H1 (cell line): Measurements from ENCODE around the gene YOD1. TPM values are rescaled to one million over a fixed set of nuclear protein-coding genes. Genes with fewer than 3 reads are reported as not detected.

Source experiments
- CTCF ChIA-PET: fragments of 300-600 bp; sonication (Branson Sonifier 250); formaldehyde crosslinking; loops from one replicate; lab custom pipeline; 2021; ENCODE audit not compliant: partially characterized antibody; lab: Charles Lee
- POLR2A ChIA-PET: fragments of 300-600 bp; sonication (Branson Sonifier 250); formaldehyde crosslinking; loops from one replicate; lab custom pipeline; 2021; ENCODE audit warnings: inconsistent platforms; ENCODE audit not compliant: partially characterized antibody; lab: Charles Lee
- DNase-seq, 2 experiments: peaks; one replicate each; pipeline versions ENCODE4 v3.0.0 to v3.0.0-alpha.2; 2010 to 2022; ENCODE audit warnings: low spot score in 2 of 2, low read depth in 1 of 2, mixed read lengths in 1 of 2
- FAIRE-seq: peaks from 2 replicates; lab custom pipeline; 2011; peaks lifted over from hg19 to GRCh38; lab: Jason Lieb, UNC
- H2AFZ ChIP-seq: 2 replicates; pipeline ENCODE4 v1.8.1; 2012; ENCODE audit warnings: low read length, inconsistent platforms
- H2AK5ac ChIP-seq: 2 replicates; pipeline ENCODE4 v1.6.1; 2013; ENCODE audit warnings: low read depth, low read length
- H2BK120ac ChIP-seq: replicated peaks from 2 replicates; pipeline ENCODE3; 2013; ENCODE audit warnings: low read depth, low read length, inconsistent platforms
- H2BK12ac ChIP-seq: 2 replicates; pipeline ENCODE4 v1.6.1; 2013; ENCODE audit warnings: low read depth, low read length
- H2BK15ac ChIP-seq: 2 replicates; pipeline ENCODE4 v1.6.1; 2013; ENCODE audit warnings: low read length
- H2BK20ac ChIP-seq: 2 replicates; pipeline ENCODE4 v1.6.1; 2013; ENCODE audit warnings: low read length
- H2BK5ac ChIP-seq: 2 replicates; pipeline ENCODE4 v1.6.1; 2013; ENCODE audit warnings: low read depth, low read length
- H3K14ac ChIP-seq: 2 replicates; pipeline ENCODE4 v1.6.1; 2013; ENCODE audit warnings: inconsistent platforms; ENCODE audit not compliant: insufficient read length
- H3K18ac ChIP-seq: 2 replicates; pipeline ENCODE4 v1.6.1; 2013; ENCODE audit warnings: low read length; ENCODE audit errors: extremely low read depth
- H3K23ac ChIP-seq: 2 replicates; pipeline ENCODE4 v1.6.1; 2013; ENCODE audit warnings: inconsistent platforms; ENCODE audit not compliant: insufficient read length
- H3K23me2 ChIP-seq: 2 replicates; pipeline ENCODE4 v1.6.1; 2013; ENCODE audit warnings: low read depth, low read length
- H3K27ac ChIP-seq: 2 replicates; pipeline ENCODE4 v1.6.1; 2011; ENCODE audit warnings: low read depth, low read length, inconsistent platforms
- H3K27me3 ChIP-seq, 4 experiments: replicated peaks in 1 of 4; 1 replicate in 1 of 4; 2 replicates in 3 of 4; pipeline versions ENCODE4 v1.6.1 to v1.8.1; 2011 to 2013; ENCODE audit warnings: low read length in 3 of 4, mild to moderate bottlenecking in 3 of 4, inconsistent platforms in 2 of 4, mixed read lengths in 2 of 4, moderate library complexity in 1 of 4; ENCODE audit not compliant: control insufficient read depth in 3 of 4, insufficient read depth in 3 of 4; ENCODE audit errors: extremely low read depth in 1 of 4
- H3K36me3 ChIP-seq, 4 experiments: 2 replicates each; pipeline versions ENCODE4 v1.6.1 to v1.8.1; 2011 to 2013; ENCODE audit warnings: mild to moderate bottlenecking in 4 of 4, low read length in 3 of 4, moderate library complexity in 2 of 4, control low read depth in 1 of 4, inconsistent platforms in 1 of 4; ENCODE audit not compliant: insufficient read depth in 4 of 4, control insufficient read depth in 2 of 4
- H3K4ac ChIP-seq: replicated peaks from 2 replicates; pipeline ENCODE3; 2013; ENCODE audit warnings: low read length, low read depth, mixed read lengths, inconsistent platforms; ENCODE audit not compliant: insufficient read length
- H3K4me1 ChIP-seq, 4 experiments: replicated peaks in 1 of 4; 1 replicate in 1 of 4; 2 replicates in 3 of 4; pipeline versions ENCODE4 v1.6.1 to v1.8.1; 2011 to 2013; ENCODE audit warnings: low read length in 3 of 4, inconsistent platforms in 2 of 4, mixed read lengths in 1 of 4; ENCODE audit not compliant: insufficient read depth in 4 of 4, control insufficient read depth in 3 of 4
- H3K4me2 ChIP-seq, 2 experiments: 2 replicates each; pipeline versions ENCODE4 v1.6.1 to v1.8.1; 2011 to 2013; ENCODE audit warnings: low read depth in 2 of 2, low read length in 2 of 2, control low read depth in 1 of 2, inconsistent platforms in 1 of 2, mild to moderate bottlenecking in 1 of 2; ENCODE audit not compliant: insufficient read depth in 1 of 2
- H3K4me3 ChIP-seq, 4 experiments: fragments of 200-600, 300-600 bp in 1 of 4; sonication (generic), shearing (Covaris generic), sonication (Bioruptor Twin) in 1 of 4; 2 replicates each; pipeline versions ENCODE4 v1.5.1 to v1.8.1; 2011 to 2016; ENCODE audit warnings: low read length in 4 of 4, low read depth in 3 of 4, control low read depth in 2 of 4, inconsistent platforms in 2 of 4, mild to moderate bottlenecking in 2 of 4, mixed read lengths in 1 of 4, moderate library complexity in 1 of 4; ENCODE audit not compliant: insufficient read depth in 2 of 4; ENCODE audit errors: extremely low read depth in 1 of 4
- H3K56ac ChIP-seq: replicated peaks from 2 replicates; pipeline ENCODE3; 2013; ENCODE audit warnings: low read depth, mild to moderate bottlenecking, mixed read lengths, low read length, inconsistent platforms; ENCODE audit not compliant: insufficient read length
- H3K79me1 ChIP-seq: 2 replicates; pipeline ENCODE4 v1.6.1; 2013; ENCODE audit warnings: low read depth, low read length, control low read depth
- H3K79me2 ChIP-seq, 2 experiments: 2 replicates each; pipeline versions ENCODE4 v1.6.1 to v1.8.1; 2012 to 2013; ENCODE audit warnings: low read length in 2 of 2, mild to moderate bottlenecking in 2 of 2, inconsistent platforms in 1 of 2; ENCODE audit not compliant: insufficient read depth in 2 of 2, control insufficient read depth in 1 of 2
- H3K9ac ChIP-seq, 4 experiments: replicated peaks in 1 of 4; 1 replicate in 1 of 4; 2 replicates in 3 of 4; pipeline versions ENCODE4 v1.6.1 to v1.8.1; 2011 to 2013; ENCODE audit warnings: low read depth in 3 of 4, low read length in 3 of 4, control low read depth in 2 of 4, mild to moderate bottlenecking in 2 of 4, moderate library complexity in 2 of 4, inconsistent platforms in 1 of 4; ENCODE audit errors: extremely low read depth in 1 of 4
- H3K9me3 ChIP-seq, 2 experiments: 2 replicates each; pipeline versions ENCODE4 v1.6.1 to v1.8.1; 2012 to 2013; ENCODE audit warnings: mild to moderate bottlenecking in 2 of 2, moderate library complexity in 2 of 2, control low read depth in 1 of 2, inconsistent platforms in 1 of 2, low read depth in 1 of 2, low read length in 1 of 2, mixed read lengths in 1 of 2; ENCODE audit not compliant: insufficient read depth in 2 of 2
- H4K20me1 ChIP-seq, 2 experiments: replicated peaks in 1 of 2; 2 replicates each; pipeline versions ENCODE3 to v1.8.1; 2011 to 2013; ENCODE audit warnings: inconsistent platforms in 2 of 2, low read length in 2 of 2, mild to moderate bottlenecking in 1 of 2; ENCODE audit not compliant: insufficient read depth in 2 of 2, control insufficient read depth in 1 of 2
- H4K5ac ChIP-seq: 2 replicates; pipeline ENCODE4 v1.6.1; 2013; ENCODE audit warnings: low read length, low read depth, mixed read lengths, inconsistent platforms; ENCODE audit not compliant: insufficient read length
- H4K8ac ChIP-seq: 2 replicates; pipeline ENCODE4 v1.8.0; 2013; ENCODE audit warnings: mild to moderate bottlenecking, moderate library complexity, low read length, inconsistent platforms; ENCODE audit not compliant: insufficient read depth; ENCODE audit errors: extremely low read depth
- H4K91ac ChIP-seq: replicated peaks from 2 replicates; pipeline ENCODE3; 2013; ENCODE audit warnings: low read length, mixed read lengths, inconsistent platforms; ENCODE audit not compliant: insufficient read length
- ASH2L ChIP-seq: fragments of 200-600, 300-600 bp; sonication (generic); IDR thresholded peaks from one replicate; pipeline ENCODE4 v1.7.1; 2017; ENCODE audit warnings: low read length
- BRCA1 ChIP-seq: IDR thresholded peaks from 2 replicates; pipeline ENCODE4 v1.6.1; 2012; ENCODE audit warnings: low read depth, low read length, improper control_type of control experiment
- CEBPB ChIP-seq: IDR thresholded peaks from 2 replicates; pipeline ENCODE4 v1.6.1; 2012; ENCODE audit warnings: low read depth, low read length
- CREB1 ChIP-seq: IDR thresholded peaks from 2 replicates; pipeline ENCODE4 v1.6.1; 2012; ENCODE audit warnings: inconsistent platforms
- EGR1 ChIP-seq: IDR thresholded peaks from 2 replicates; pipeline ENCODE4 v1.6.1; 2011; ENCODE audit warnings: low read depth, low read length, borderline replicate concordance
- GTF2F1 ChIP-seq: IDR thresholded peaks from 2 replicates; pipeline ENCODE4 v1.6.1; 2012; ENCODE audit warnings: low read depth, low read length, improper control_type of control experiment, borderline replicate concordance
- HDAC6 ChIP-seq: IDR thresholded peaks from one replicate; pipeline ENCODE4 v1.7.1; 2012; ENCODE audit warnings: low read depth, mild to moderate bottlenecking, inconsistent platforms, low read length, moderate library complexity
- POLR2A ChIP-seq, 2 experiments: IDR thresholded peaks; 1 replicate in 1 of 2; 2 replicates in 1 of 2; pipeline ENCODE4 v1.6.1; 2011; ENCODE audit warnings: low read depth in 2 of 2, low read length in 2 of 2, mild to moderate bottlenecking in 2 of 2; ENCODE audit errors: control extremely low read depth in 1 of 2
- SIRT6 ChIP-seq: IDR thresholded peaks from one replicate; pipeline ENCODE4 v1.7.1; 2012; ENCODE audit warnings: low read length, inconsistent platforms
- TAF7 ChIP-seq: optimal IDR thresholded peaks from 2 replicates; pipeline ENCODE3; 2011; ENCODE audit warnings: low read depth, mild to moderate bottlenecking, inconsistent platforms, low read length, moderate library complexity, borderline replicate concordance
- TBP ChIP-seq: IDR thresholded peaks from 2 replicates; pipeline ENCODE4 v1.6.1; 2011; ENCODE audit warnings: low read depth, low read length, improper control_type of control experiment
- TCF12 ChIP-seq: IDR thresholded peaks from 2 replicates; pipeline ENCODE4 v1.6.1; 2011; ENCODE audit warnings: low read depth, mild to moderate bottlenecking, low read length
- USF2 ChIP-seq: IDR thresholded peaks from 2 replicates; pipeline ENCODE4 v1.6.1; 2011; ENCODE audit warnings: low read length, improper control_type of control experiment
- WGBS, 2 experiments: shearing (Covaris generic) in 1 of 2; methylation state at CpG; one replicate each; pipeline versions ENCODE4 v1.1.6 to v1.1.7; 2013 to 2015; ENCODE audit warnings: low lambda C conversion rate in 2 of 2, mixed read lengths in 2 of 2, inconsistent platforms in 1 of 2, low coverage in 1 of 2, missing lambda C conversion rate in 1 of 2; ENCODE audit not compliant: insufficient replicate concordance in 2 of 2, insufficient coverage in 1 of 2, insufficient read length in 1 of 2; ENCODE audit errors: extremely low coverage in 1 of 2, missing lambda C conversion rate in 1 of 2; 5-methylcytosine and 5-hydroxymethylcytosine counted together
- polyA plus RNA-seq, 7 experiments: library from polyadenylated mRNA; depleted of rRNA in 3 of 7; stranded (reverse) in 5 of 7; unstranded in 2 of 7; fragments of >200 nt in 5 of 7; fragments of 200-250 nt in 2 of 7; gene quantifications; 1 replicate in 5 of 7; 2 replicates in 1 of 7; 4 replicates in 1 of 7; pipeline versions ENCODE4 v1.2.1 to v1.2.3, GENCODE V29; 2011 to 2013; ENCODE audit warnings: missing spikeins in 2 of 7, mixed read lengths in 2 of 7
- total RNA-seq: library from RNA; stranded (reverse); fragmentation: NEBNext Ultra II Directional; extraction: Animal tissue kit (Norgen Biotek cat#: 25700); gene quantifications from 2 replicates; pipeline ENCODE4 v1.2.1, GENCODE V29; 2021

Gene YOD1
- total and polyA plus RNA-seq, 2 of the 8 experiments (the other 6 are each of a cell fraction or from before 2014, with no cell fraction given), result 1.9 to 11.8 TPM

DNA sequence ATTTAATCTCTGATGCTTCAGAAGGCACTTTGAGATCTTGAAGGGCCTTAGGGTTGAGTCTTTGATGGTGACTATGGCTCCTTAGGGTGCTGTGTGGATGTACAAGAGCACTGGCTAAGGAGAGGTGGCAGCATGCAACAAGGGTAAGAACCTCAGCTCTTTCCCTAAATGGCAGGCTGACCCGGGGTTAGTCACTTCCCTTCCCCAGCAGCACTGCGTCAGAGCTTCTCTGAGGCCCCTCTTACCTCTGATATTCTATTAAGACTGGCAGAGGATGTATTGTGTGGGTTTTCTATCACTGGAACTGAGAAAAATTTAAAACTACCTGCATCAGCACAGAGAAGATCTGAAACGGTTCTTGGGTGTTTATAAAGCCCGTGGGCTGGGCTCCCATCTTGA is 30.3 kb downstream of the YOD1 start:
- DNase-seq (no peak), FAIRE-seq (no peak)
- Histone ChIP-seq H3K23ac (no peak overlapping the region), H4K20me1 (no peaks in the 10 kb centered on the region), H4K91ac (no peak overlapping the region), H3K9me3 (no peaks in the 10 kb centered on the region), H2BK20ac (no peak overlapping the region), H3K79me2 (no peaks in the 10 kb centered on the region), H3K9ac (no peak overlapping the region), H2BK15ac (no peak overlapping the region), H3K27ac (no peak overlapping the region), H2AFZ (no peak overlapping the region), H3K27me3 (no peaks in the 10 kb centered on the region), H3K4me3 (no peak overlapping the region), H3K14ac (no peak overlapping the region), H3K56ac (no peak overlapping the region), H3K4me1 (peaks cover 0 to 11% (median 4%) of the 10 kb centered on the region in 4 experiments; a peak in 5 of 7 replicates), H4K8ac (no peak overlapping the region), H2BK120ac (no peak overlapping the region), H2BK12ac (no peak overlapping the region), H3K36me3 (peaks cover 0 to 2% (median 0%) of the 10 kb centered on the region in 4 experiments; a peak in 2 of 8 replicates), H2BK5ac (no peak overlapping the region), H3K79me1 (no peaks in the 10 kb centered on the region), H4K5ac (no peak overlapping the region), H3K4ac (no peak overlapping the region), H3K4me2 (no peak overlapping the region), H2AK5ac (no peak overlapping the region), H3K18ac (no peak overlapping the region), H3K23me2 (no peaks in the 10 kb centered on the region)
- WGBS, 2 experiments, result 89% methylated on average over 4 of the region's 4 CpGs; no CpG with 5 or more reads in 1 of the 2 experiments
- POLR2A ChIA-PET, result interaction anchor here (2.1 kb wide), 1 partner anchor 10 kb away, joined by 4 read pairs; no protein-coding TSS in a partner anchor
- CTCF ChIA-PET, result interaction anchor here (1.1 to 10.5 kb wide), 3 partner anchors 13 to 28 kb away, joined by 3 to 122 read pairs (median 3); no protein-coding TSS in a partner anchor
- TF ChIP-seq SIRT6 (no peak), USF2 (no peak), TCF12 (no peak), BRCA1 (no peak), TBP (no peak), TAF7 (no peak), HDAC6 (no peak), GTF2F1 (no peak), CEBPB (no peak), POLR2A (IDR thresholded peaks at IDR 0.05; ENCODE audit: control extremely low read depth in 1 of 2, low read depth in 2 of 2, low read length in 2 of 2) (no peak), CREB1 (no peak), EGR1 (no peak), ASH2L (no peak)
